Transverse colon (tissue), 3 donors: ENCODE data around the gene ZNF576.
"Not testable (repeated sequence)": the region's sequence is repeated elsewhere in the genome, so short reads cannot be mapped to it uniquely, and the experiment has no call there.

Experiments used
- POLR2A ChIP-seq: fragments of 450-650 bp; IDR thresholded peaks from one replicate; pipeline ENCODE4 v1.6.1; 2016; ENCODE audit warnings: antibody characterized with exemption, mild to moderate bottlenecking, moderate library complexity
- TF ChIP-seq, protein P1 (sequence below), 5 experiments: fragments of 200-600 bp in 3 of 5; fragments of 450-650 bp in 2 of 5; sonication (generic) in 3 of 5; IDR thresholded peaks; 1 replicate in 2 of 5; 2 replicates in 3 of 5; pipeline ENCODE4 v1.5.1; 2016 to 2017; ENCODE audit warnings: antibody characterized with exemption in 5 of 5, inconsistent platforms in 3 of 5, mild to moderate bottlenecking in 2 of 5, moderate library complexity in 1 of 5

- TF ChIP-seq, protein P1, sequence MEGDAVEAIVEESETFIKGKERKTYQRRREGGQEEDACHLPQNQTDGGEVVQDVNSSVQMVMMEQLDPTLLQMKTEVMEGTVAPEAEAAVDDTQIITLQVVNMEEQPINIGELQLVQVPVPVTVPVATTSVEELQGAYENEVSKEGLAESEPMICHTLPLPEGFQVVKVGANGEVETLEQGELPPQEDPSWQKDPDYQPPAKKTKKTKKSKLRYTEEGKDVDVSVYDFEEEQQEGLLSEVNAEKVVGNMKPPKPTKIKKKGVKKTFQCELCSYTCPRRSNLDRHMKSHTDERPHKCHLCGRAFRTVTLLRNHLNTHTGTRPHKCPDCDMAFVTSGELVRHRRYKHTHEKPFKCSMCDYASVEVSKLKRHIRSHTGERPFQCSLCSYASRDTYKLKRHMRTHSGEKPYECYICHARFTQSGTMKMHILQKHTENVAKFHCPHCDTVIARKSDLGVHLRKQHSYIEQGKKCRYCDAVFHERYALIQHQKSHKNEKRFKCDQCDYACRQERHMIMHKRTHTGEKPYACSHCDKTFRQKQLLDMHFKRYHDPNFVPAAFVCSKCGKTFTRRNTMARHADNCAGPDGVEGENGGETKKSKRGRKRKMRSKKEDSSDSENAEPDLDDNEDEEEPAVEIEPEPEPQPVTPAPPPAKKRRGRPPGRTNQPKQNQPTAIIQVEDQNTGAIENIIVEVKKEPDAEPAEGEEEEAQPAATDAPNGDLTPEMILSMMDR (IDR thresholded peaks at IDR 0.05) = not testable (repeated sequence)
- not testable (repeated sequence) for TF ChIP-seq POLR2A
These were observed 53.9 kb downstream of the ZNF576 start for GRCh38 chr19:43650276-43650675.
